Activated naive CD4-positive, alpha-beta T cell treated with anti-CD3 and anti-CD28 coated beads, Interleukin-2, amount 50 U/mL, for 24 hours (primary cell): ENCODE results near the gene CCDC200.
A peak's percentile ranks its signal among the peaks of the same experiment; 100 is the strongest.
"Not testable (repeated sequence)": the region's sequence is repeated elsewhere in the genome, so short reads cannot be mapped to it uniquely, and the experiment has no call there.

Experiments
- H3K27ac Mint-ChIP-seq: one replicate; pipeline ENCODE4 v1.8.0; 2021; ENCODE audit warnings: mild to moderate bottlenecking, mixed read lengths
- H3K27me3 Mint-ChIP-seq: one replicate; pipeline ENCODE4 v1.8.0; 2021; ENCODE audit warnings: mixed read lengths
- H3K36me3 Mint-ChIP-seq: one replicate; pipeline ENCODE4 v1.8.0; 2021; ENCODE audit warnings: mixed read lengths
- H3K4me1 Mint-ChIP-seq: one replicate; pipeline ENCODE4 v1.8.0; 2021; ENCODE audit warnings: mixed read lengths
- H3K4me3 Mint-ChIP-seq: one replicate; pipeline ENCODE4 v1.8.0; 2021; ENCODE audit warnings: mild to moderate bottlenecking, mixed read lengths
- H3K9me3 Mint-ChIP-seq: one replicate; pipeline ENCODE4 v1.8.0; 2021; ENCODE audit warnings: mixed read lengths

The CCDC200 gene

DNA sequence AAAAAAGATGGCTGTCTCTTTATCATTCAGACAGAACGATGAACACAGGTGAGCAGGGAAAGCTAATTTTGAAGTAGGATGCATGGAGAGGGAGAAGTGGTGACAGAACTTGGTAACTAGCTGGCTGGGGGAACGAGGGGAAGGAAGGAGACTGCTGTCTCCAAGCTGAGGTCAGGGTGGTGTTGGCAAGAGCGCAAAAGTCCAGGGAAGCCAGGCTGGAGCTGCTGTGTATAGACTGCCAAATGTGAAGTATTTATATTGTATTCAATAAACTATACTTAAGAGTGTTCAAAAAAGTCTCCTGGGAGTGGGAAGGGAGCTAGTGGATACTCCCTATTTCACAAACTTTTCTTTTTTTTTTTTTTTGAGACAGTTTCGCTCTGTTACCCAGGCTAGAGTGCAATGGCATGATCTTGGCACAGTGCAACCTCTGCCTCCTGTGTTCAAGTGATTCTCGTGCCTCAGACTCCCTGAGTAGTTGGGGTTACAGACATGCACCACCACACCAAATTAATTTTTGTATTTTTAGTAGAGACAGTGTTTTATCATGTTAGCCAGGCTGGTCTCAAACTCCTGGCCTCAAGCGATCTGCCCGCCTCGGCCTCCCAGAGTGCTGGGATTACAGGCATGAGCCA is 8.6 kb downstream of the CCDC200 start:
- no peaks in the 10 kb centered on the region for H3K27me3 Mint-ChIP-seq
- H3K9me3 Mint-ChIP-seq = no peaks in the 10 kb centered on the region
- H3K4me3 Mint-ChIP-seq = no peak overlapping the region
- no peak overlapping the region for H3K27ac Mint-ChIP-seq
- H3K4me1 Mint-ChIP-seq = peaks cover 25% of the 10 kb centered on the region
- H3K36me3 Mint-ChIP-seq = peaks cover 8% of the 10 kb centered on the region

DNA sequence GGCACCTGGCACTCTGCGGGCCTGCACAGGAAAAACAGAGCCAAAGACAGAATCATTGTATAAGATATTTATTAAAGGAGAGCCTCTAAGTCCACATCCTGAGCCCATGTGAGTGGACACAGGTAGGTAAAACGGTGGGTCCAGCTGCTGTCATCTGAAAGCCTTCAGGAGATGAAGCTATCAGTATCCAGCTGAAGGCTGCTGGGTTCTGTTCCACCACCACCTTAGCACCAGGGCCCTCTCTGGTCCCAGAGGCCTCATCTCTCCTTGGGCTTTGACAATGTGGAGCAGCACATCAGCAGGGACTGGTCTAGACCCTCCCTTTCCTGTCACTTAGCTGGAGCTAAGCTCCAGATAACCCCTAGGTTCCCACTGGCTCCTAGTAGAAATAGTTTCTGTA is 9.4 kb downstream of the CCDC200 start:
- Mint-ChIP-seq H3K27me3 (no peaks in the 10 kb centered on the region), H3K4me3 (no peak overlapping the region), H3K36me3 (peaks cover 6% of the 10 kb centered on the region), H3K4me1 (peaks cover 25% of the 10 kb centered on the region), H3K9me3 (no peaks in the 10 kb centered on the region), H3K27ac (peak overlapping the region; percentile 35)

DNA sequence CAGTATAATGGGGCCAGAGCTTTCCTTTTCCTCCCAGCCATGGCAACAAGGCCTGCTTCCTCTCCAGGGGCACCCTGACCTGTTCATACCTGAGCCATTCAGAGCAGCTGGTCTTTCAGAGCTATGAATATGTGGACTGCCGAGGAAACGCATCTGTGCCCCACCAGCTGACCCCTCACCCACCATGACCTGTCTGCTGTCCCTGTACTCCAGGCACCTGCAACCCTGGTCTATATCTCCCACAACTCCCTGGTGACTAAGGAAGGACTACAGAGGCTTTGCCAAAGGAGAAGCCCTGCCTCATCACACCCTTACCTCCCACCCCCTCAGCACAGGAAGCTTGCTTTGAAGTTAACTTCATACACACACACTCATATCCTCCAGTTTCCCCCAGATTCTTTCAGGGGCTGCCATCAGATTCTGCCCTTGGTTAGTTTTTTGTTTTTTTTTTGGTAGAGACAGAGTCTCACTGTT is 10.8 kb downstream of the CCDC200 start:
- Mint-ChIP-seq H3K27me3 (no peaks in the 10 kb centered on the region), H3K9me3 (no peaks in the 10 kb centered on the region), H3K36me3 (peaks cover 6% of the 10 kb centered on the region), H3K27ac (peak overlapping the region; percentile 86), H3K4me3 (peak overlapping the region; percentile 60), H3K4me1 (peaks cover 38% of the 10 kb centered on the region)

DNA sequence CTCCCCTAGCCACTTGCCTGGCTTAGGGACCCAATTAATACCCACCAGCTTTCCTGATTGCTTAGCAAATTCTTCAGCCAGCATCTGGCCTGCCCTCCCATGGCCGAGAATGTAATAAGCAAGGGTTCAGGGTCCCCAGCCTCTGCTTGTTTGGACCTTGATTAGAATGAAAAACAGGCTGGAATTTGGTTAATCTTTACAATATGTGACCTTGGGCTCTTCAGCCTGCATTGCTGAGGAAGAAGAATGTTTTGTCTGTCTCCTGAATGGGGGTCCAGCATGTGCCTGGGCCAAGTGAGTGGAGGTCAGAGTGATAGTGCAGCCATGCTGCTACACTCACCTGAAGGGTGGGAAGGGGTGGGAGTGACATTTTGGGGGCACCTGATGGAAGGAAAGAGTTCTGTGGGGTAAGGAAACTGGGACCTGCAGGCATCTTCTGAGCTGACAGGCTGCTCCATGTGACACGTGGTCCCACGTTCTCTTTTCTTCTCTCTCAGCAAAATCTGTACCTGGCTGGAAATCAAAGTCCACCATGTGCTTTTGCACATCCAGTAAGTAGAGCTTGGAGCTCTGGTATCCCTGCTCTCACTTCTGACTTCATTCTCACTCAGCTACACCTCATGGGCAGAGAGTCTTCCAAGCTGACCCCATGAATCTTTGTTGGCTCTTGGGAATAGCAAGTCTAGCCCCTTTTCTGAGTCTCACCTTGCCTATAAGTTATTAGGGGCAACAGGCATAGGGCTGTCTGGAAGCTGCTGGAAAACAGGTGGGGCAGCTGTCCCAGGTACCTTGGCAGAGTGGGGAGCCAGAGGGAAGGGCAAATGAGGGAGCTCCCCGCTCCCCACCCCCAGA is 11.4 kb downstream of the CCDC200 start:
- H3K36me3 Mint-ChIP-seq = peaks cover 6% of the 10 kb centered on the region
- H3K4me1 Mint-ChIP-seq = peaks cover 45% of the 10 kb centered on the region
- no peaks in the 10 kb centered on the region for H3K27me3 Mint-ChIP-seq
- no peaks in the 10 kb centered on the region for H3K9me3 Mint-ChIP-seq
- H3K4me3 Mint-ChIP-seq = no peak overlapping the region
- H3K27ac Mint-ChIP-seq = peak overlapping the region; percentile 19

DNA sequence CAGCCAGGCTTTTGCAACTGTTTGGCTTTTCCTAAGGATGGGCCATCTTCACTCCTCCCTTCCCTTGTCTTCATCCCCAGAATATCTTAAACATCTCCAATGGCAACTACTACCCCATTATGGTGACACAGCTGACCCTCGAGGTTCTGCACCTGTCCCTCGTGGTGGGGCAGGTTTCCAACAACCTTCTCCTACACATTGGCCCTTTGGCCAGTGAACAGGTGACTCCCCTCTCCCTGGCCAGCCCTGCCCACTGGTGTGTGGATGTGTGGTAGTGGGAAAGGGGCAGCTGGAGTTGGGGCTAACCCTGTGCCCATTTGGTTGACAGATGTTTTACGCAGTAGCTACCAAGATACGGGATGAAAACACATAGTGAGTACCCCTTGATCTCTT is 12.1 kb downstream of the CCDC200 start:
- Mint-ChIP-seq H3K27me3 (no peaks in the 10 kb centered on the region), H3K36me3 (peaks cover 6% of the 10 kb centered on the region), H3K4me3 (no peak overlapping the region), H3K27ac (no peak overlapping the region), H3K4me1 (peaks cover 47% of the 10 kb centered on the region), H3K9me3 (no peaks in the 10 kb centered on the region)

DNA sequence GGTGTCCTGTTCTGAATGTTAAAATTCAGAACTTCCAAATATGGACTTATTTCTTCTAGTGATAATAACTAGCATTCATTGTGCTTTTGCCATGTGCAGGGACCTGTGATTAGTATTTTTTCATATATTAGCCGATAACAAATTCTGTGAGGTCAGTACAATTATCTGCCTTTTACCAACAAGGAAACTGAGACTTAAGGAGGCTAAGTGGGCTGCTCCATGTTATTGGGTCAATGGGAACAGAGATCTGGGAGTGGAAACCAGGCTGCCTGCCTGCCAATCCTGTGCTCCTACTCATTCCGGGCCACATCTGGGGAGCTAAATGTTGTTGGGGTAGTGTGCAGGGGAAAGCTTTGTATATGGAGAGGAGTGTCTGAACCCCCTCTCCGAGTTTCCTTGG is 13.1 kb downstream of the CCDC200 start:
- H3K36me3 Mint-ChIP-seq = peaks cover 6% of the 10 kb centered on the region
- no peaks in the 10 kb centered on the region for H3K9me3 Mint-ChIP-seq
- peaks cover 55% of the 10 kb centered on the region for H3K4me1 Mint-ChIP-seq
- H3K27me3 Mint-ChIP-seq = no peaks in the 10 kb centered on the region
- no peak overlapping the region for H3K27ac Mint-ChIP-seq
- H3K4me3 Mint-ChIP-seq = no peak overlapping the region

DNA sequence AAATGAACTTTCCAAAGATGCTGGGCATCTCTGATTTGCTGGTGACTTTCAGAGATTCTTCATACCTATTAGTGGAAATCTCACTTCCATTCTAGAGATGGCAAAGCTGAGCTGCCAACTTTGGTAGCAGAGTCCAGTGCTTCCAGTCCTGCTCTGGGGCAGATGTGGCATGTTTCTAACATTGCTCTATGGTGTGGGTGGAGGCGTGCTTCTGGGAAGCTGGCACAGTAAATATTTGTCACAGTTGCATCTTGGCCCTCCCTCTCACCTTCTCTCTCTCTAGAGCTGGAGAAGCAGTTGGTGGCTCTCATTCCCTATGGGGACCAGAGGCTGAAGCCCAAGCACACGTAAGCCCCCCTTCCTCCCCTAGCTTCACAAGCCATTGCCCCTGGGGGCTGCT is 14.9 kb downstream of the CCDC200 start:
- Mint-ChIP-seq H3K27ac (peak overlapping the region; percentile 8), H3K36me3 (peaks cover 9% of the 10 kb centered on the region)

DNA sequence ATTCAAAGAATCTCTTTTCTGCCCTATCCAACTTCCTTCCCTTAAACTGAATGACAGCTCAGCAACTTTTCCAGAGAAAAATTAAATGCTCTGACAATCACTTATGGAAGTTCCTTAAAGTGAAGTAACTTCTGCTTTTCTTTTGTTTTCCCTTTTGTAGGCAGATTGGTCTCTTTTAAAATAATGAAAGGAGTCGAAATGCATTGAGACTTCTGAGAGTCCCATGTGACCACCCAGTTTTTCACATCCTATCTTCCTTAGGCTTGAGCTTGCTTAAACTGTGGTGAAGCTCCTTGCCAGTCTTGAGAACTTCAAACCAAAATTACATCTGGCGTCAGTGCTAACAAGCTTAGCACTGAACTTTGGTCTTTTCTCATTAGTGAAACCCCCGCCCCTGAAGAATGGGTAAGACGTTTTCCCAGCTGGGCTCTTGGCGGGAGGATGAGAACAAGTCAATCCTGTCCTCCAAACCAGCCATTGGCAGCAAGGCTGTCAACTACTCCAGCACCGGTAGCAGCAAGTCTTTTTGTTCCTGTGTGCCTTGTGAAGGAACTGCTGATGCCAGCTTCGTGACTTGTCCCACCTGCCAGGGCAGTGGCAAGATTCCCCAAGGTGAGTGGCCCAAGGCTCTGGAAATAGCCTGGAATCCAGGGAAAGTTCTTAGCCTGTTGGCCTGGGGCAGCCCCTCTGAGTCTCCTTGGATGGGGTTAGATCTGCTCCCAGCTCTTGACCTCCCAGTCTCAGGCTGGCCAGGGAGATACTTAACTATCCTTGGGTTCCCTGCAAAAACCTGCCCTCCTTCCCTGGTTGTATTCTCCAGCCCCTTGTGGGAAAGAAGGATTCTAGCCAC is 15.6 kb downstream of the CCDC200 start:
- peak overlapping the region; percentile 98 for H3K4me3 Mint-ChIP-seq
- H3K27ac Mint-ChIP-seq = peak overlapping the region; percentile 94
- H3K4me1 Mint-ChIP-seq = peaks cover 50% of the 10 kb centered on the region
- no peaks in the 10 kb centered on the region for H3K9me3 Mint-ChIP-seq
- peaks cover 10% of the 10 kb centered on the region for H3K36me3 Mint-ChIP-seq
- H3K27me3 Mint-ChIP-seq = no peaks in the 10 kb centered on the region

More for the DNA sequence above, 14.9 kb downstream of the CCDC200 start:
- H3K27me3 Mint-ChIP-seq = no peaks in the 10 kb centered on the region
- peaks cover 54% of the 10 kb centered on the region for H3K4me1 Mint-ChIP-seq
- H3K4me3 Mint-ChIP-seq = peak overlapping the region; percentile 36
- H3K9me3 Mint-ChIP-seq = no peaks in the 10 kb centered on the region

DNA sequence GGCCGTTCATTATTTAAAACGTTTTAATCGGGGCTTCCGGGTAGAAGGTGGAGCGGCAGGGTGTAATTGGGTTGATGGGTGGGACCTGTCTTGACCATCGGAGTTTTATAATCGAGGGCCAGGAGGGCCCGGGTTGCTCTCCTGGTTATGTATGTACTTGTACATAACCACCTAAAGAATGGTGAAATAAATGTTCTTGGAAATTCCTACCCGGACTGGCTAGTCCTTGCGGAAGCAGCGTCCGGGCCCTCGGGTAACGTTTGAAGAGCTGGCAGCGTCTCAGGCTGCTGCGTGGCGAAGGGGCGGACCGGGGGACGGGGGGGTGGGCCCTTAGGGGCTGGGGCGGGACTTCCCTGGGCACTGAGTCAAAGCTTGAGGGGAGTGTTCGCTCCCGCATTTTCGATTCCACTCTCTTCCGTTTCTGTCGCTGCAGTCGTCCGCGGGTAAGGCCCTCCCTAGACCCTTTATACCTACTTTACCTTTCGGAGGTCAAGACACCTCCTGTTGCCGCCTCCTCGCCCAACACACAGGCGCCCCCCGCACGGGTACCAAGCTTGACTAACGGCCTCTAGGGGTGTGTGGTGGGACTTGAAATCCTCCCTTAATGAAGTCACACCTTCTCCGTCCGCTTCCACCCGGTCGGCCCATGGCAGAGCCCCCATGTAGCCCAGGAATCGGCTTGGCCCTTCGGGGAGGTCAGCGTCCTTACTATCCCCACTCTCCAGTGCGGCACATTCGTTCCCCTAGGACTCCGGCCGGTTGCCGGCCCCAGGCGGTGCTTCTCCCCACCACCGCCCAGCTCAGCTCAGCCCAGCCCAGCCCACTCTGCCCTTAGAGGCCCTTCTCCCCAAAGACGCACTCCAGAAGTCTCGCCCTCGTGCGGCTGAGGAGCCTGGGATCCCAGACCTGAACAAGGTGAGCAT is 16.7 kb downstream of the CCDC200 start, which contains the start of gene TMEM106A:
TSS of gene TMEM106A (plus strand) at position 396 of the 923 bp plus-strand sequence. CDS start 1,167 bp downstream, outside the sequence.
- peak within 1 kb of the TSS; percentile 98 for H3K4me3 Mint-ChIP-seq
- H3K36me3 Mint-ChIP-seq = peaks cover 13% of the 10 kb centered on the region
- H3K4me1 Mint-ChIP-seq = peaks cover 39% of the 10 kb centered on the region
- H3K27ac Mint-ChIP-seq = peak within 1 kb of the TSS; percentile 97
- H3K27me3 Mint-ChIP-seq = no peaks in the 10 kb centered on the region
- no peaks in the 10 kb centered on the region for H3K9me3 Mint-ChIP-seq

DNA sequence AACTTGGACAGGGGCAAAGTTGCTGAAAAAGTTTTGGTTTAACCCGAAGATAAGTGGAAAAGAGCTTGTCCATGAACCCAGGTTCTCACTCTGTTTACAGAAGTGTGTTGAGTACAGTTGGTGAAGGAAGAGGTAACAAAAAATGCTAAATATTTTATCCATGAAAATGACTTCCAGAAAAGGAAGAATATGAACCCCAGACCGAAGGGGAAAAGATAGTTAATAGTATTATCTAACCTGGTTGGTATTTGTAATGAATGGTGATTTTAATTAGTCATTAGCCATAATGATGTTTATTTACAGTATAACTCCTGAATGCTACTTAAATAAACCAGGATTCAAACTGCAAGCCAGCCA is 17.3 kb downstream of the CCDC200 start:
- H3K4me3 Mint-ChIP-seq = peak overlapping the region; percentile 98
- no peaks in the 10 kb centered on the region for H3K27me3 Mint-ChIP-seq
- H3K9me3 Mint-ChIP-seq = no peaks in the 10 kb centered on the region
- peak overlapping the region; percentile 97 for H3K27ac Mint-ChIP-seq
- H3K4me1 Mint-ChIP-seq = peaks cover 34% of the 10 kb centered on the region
- peaks cover 13% of the 10 kb centered on the region for H3K36me3 Mint-ChIP-seq

DNA sequence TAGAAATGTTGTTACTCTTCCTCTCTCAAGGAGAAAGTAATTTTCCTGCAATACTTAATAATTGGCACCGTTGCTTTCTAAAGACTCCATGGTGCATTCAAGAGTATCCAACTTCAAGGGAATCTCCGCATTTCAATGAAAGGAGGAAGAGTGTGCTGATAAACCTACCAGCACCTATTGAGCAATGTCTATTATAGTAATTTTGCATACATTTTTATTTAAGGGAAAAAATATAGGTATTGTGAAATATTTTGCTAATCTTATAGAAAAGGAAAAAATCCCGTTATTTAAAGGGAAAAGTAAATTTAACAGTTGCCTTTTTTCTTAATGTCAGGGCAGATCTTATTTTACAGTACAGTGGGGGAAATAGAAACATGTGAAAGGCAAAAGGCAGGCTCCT is 17.8 kb downstream of the CCDC200 start:
- peaks cover 10% of the 10 kb centered on the region for H3K36me3 Mint-ChIP-seq
- peak overlapping the region; percentile 98 for H3K4me3 Mint-ChIP-seq
- peaks cover 34% of the 10 kb centered on the region for H3K4me1 Mint-ChIP-seq
- H3K27me3 Mint-ChIP-seq = no peaks in the 10 kb centered on the region
- no peaks in the 10 kb centered on the region for H3K9me3 Mint-ChIP-seq
- peak overlapping the region; percentile 97 for H3K27ac Mint-ChIP-seq

DNA sequence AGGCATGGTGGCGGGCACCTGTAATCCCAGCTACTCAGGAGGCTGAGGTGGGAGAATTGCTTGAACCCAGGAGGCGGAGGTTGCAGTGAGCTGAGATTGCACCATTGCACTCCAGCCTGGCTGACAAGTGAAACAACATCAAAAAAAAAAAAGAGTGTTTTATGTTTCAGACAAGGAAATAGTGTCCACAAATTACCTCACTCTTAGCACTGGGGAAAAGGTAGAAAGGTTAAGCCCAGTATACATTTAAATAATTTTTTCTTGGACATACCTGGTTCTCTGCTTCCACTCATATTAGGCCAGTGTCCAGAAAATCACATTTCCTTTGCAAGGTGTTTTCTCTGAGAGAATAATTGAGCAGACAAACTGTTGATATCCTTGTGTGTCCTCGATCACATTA is 25.4 kb downstream of the CCDC200 start:
- not testable (repeated sequence) for H3K9me3 Mint-ChIP-seq, H3K27ac Mint-ChIP-seq, H3K4me1 Mint-ChIP-seq, H3K27me3 Mint-ChIP-seq, H3K4me3 Mint-ChIP-seq
- H3K36me3 Mint-ChIP-seq = peaks cover 15% of the 10 kb centered on the region

DNA sequence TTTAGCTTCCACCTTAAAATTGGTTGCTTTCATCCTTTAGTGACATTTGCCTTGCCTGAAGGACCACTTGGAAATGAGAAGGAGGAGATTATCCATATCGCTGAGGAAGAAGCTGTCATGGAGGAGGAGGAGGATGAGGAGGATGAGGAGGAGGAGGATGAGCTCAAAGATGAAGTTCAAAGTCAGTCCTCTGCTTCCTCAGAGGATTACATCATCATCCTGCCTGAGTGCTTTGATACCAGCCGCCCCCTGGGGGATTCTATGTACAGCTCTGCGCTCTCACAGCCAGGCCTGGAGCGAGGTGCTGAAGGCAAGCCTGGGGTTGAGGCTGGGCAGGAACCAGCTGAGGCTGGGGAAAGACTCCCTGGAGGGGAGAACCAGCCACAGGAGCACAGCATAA is 28.3 kb downstream of the CCDC200 start:
- Mint-ChIP-seq H3K27me3 (no peaks in the 10 kb centered on the region), H3K4me3 (no peak overlapping the region), H3K4me1 (peaks cover 6% of the 10 kb centered on the region), H3K27ac (peak overlapping the region; percentile 66), H3K9me3 (no peaks in the 10 kb centered on the region), H3K36me3 (peaks cover 9% of the 10 kb centered on the region)

DNA sequence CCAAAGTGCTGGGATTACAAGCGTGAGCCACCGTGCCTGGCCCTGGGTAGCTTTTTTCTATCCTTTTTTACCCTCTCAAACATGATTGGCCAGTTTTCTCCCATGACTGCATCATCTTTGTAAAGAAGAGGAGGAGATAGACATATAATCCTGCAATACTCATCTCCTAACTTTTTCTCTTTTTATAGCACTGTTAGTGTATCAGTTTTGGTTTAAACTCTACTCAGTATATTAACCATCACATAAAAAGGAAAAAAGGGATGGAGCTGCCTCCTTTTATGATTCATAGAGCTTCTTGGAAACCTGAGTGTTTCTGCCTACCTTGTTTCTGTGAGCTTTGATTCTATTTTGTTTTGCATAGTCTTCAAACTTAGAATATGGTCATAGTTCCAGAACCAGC is 28.8 kb downstream of the CCDC200 start:
- peaks cover 6% of the 10 kb centered on the region for H3K4me1 Mint-ChIP-seq
- no peak overlapping the region for H3K4me3 Mint-ChIP-seq
- no peaks in the 10 kb centered on the region for H3K27me3 Mint-ChIP-seq
- H3K9me3 Mint-ChIP-seq = no peaks in the 10 kb centered on the region
- H3K36me3 Mint-ChIP-seq = peaks cover 10% of the 10 kb centered on the region
- H3K27ac Mint-ChIP-seq = peak overlapping the region; percentile 66

DNA sequence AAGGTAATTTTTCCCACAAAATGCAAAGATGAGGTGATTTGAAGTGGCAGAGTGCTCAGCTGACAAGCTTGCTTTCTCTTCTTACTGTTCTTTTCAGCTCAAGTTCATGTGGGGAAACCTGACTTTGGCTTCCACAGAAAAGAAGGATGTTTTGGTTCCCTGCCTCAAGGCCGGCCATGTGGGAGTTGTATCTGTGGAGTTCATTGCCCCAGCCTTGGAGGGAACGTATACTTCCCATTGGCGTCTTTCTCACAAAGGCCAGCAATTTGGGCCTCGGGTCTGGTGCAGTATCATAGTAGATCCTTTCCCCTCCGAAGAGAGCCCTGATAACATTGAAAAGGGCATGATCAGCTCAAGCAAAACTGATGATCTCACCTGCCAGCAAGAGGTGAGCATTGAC is 35.2 kb downstream of the CCDC200 start:
- Mint-ChIP-seq H3K4me1 (peaks cover 1% of the 10 kb centered on the region), H3K9me3 (no peaks in the 10 kb centered on the region), H3K27me3 (no peaks in the 10 kb centered on the region), H3K27ac (no peak overlapping the region), H3K36me3 (peaks cover 18% of the 10 kb centered on the region), H3K4me3 (no peak overlapping the region)
